Chondrocyte (in vitro differentiated cells): ENCODE data around the gene ST13. TPM values are rescaled to one million over a fixed set of nuclear protein-coding genes. Genes with fewer than 3 reads are reported as not detected.
"Not testable (repeated sequence)": the region's sequence is repeated elsewhere in the genome, so short reads cannot be mapped to it uniquely, and the experiment has no call there.

Source experiments
- DNase-seq: peaks from one replicate; pipeline ENCODE4 v3.0.0; 2021; ENCODE audit warnings: mixed read lengths, low spot score
- H3K27ac Mint-ChIP-seq: one replicate; pipeline ENCODE4 v1.8.0; 2021; ENCODE audit warnings: mild to moderate bottlenecking, moderate library complexity, mixed read lengths; ENCODE audit not compliant: unreplicated experiment
- H3K27me3 Mint-ChIP-seq: 2 replicates; pipeline ENCODE4 v1.8.0; 2021; ENCODE audit warnings: low read depth, mixed read lengths
- H3K36me3 Mint-ChIP-seq: 2 replicates; pipeline ENCODE4 v1.8.0; 2021; ENCODE audit warnings: low read depth, mixed read lengths
- H3K4me1 Mint-ChIP-seq: 2 replicates; pipeline ENCODE4 v1.8.0; 2021; ENCODE audit warnings: low read depth, mild to moderate bottlenecking, mixed read lengths
- H3K4me3 Mint-ChIP-seq: one replicate; pipeline ENCODE4 v1.8.0; 2021; ENCODE audit warnings: mild to moderate bottlenecking, moderate library complexity, mixed read lengths; ENCODE audit not compliant: unreplicated experiment
- H3K9me3 Mint-ChIP-seq: 2 replicates; pipeline ENCODE4 v1.8.0; 2021; ENCODE audit warnings: low read depth, mixed read lengths
- total RNA-seq: library from RNA; stranded (reverse); gene quantifications from 3 replicates; pipeline ENCODE4 v1.2.1, GENCODE V29; 2021
- TF ChIP-seq, protein P1 (sequence below): fragments of 200-600 bp; sonication (generic); IDR thresholded peaks from 2 replicates; pipeline ENCODE4 v1.5.0; 2021; ENCODE audit warnings: antibody characterized with exemption, mild to moderate bottlenecking, moderate library complexity

ST13 gene
- total RNA-seq, 1 donor from 2014 or later: 207 TPM

- TF ChIP-seq, protein P1, sequence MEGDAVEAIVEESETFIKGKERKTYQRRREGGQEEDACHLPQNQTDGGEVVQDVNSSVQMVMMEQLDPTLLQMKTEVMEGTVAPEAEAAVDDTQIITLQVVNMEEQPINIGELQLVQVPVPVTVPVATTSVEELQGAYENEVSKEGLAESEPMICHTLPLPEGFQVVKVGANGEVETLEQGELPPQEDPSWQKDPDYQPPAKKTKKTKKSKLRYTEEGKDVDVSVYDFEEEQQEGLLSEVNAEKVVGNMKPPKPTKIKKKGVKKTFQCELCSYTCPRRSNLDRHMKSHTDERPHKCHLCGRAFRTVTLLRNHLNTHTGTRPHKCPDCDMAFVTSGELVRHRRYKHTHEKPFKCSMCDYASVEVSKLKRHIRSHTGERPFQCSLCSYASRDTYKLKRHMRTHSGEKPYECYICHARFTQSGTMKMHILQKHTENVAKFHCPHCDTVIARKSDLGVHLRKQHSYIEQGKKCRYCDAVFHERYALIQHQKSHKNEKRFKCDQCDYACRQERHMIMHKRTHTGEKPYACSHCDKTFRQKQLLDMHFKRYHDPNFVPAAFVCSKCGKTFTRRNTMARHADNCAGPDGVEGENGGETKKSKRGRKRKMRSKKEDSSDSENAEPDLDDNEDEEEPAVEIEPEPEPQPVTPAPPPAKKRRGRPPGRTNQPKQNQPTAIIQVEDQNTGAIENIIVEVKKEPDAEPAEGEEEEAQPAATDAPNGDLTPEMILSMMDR: no peak
- no peaks in the 10 kb centered on the region for H3K27me3 Mint-ChIP-seq
Measured at GRCh38 chr22:40844951-40845350, 11.5 kb downstream of the ST13 start.

DNA sequence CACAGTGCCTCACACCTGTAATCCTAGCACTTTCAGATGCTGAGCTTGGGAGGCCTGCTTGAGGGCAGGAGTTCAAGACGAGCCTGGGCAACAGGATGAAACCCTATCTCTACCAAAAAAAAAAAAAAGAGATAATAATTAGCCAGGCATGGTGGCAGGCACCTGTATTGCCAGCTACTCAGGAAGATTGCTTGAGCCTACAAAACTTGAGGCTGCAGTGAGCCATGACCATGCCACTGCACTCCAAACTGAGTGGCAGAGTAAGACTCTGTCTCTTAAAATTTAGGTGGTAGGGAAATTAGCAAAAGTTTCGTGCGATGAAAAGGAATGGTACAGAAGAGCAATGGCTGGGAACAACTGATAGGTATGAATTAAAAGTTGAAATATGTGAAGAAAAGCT is 18.0 kb downstream of the ST13 start:
- peaks cover 3% of the 10 kb centered on the region for H3K4me1 Mint-ChIP-seq
- DNase-seq: no peak
- H3K9me3 Mint-ChIP-seq: no peaks in the 10 kb centered on the region
- H3K27ac Mint-ChIP-seq: no peak overlapping the region
- H3K27me3 Mint-ChIP-seq: no peaks in the 10 kb centered on the region
- TF ChIP-seq, protein P1: no peak
- H3K4me3 Mint-ChIP-seq: no peak overlapping the region
- H3K36me3 Mint-ChIP-seq: peaks cover 28% of the 10 kb centered on the region

More at GRCh38 chr22:40844951-40845350, 11.5 kb downstream of the ST13 start:
- no peak overlapping the region for H3K4me3 Mint-ChIP-seq
- H3K36me3 Mint-ChIP-seq: peaks cover 29% of the 10 kb centered on the region
- H3K4me1 Mint-ChIP-seq: peaks cover 3% of the 10 kb centered on the region
- H3K9me3 Mint-ChIP-seq: no peaks in the 10 kb centered on the region
- DNase-seq: no peak
- no peak overlapping the region for H3K27ac Mint-ChIP-seq

DNA sequence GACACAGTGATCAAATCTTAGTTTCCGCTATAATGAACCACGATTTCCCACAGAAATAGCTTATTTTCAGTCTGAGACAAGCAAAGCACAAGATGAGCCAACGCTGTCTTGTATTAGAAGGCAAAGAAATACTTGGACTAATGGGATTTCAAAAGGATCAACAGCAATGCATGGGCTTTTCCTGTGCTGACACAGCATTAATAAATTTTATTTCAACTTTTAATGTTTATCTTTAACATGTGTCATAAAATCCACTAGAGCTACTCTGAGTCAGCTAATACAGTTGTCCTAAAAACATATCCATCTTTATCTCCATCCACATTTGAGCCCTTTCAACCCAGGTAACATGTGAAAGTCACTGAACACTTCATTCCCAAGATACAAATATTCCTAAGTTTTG is 21.8 kb downstream of the ST13 start:
- H3K36me3 Mint-ChIP-seq: peaks cover 32% of the 10 kb centered on the region
- no peak overlapping the region for H3K27ac Mint-ChIP-seq
- no peak overlapping the region for H3K4me3 Mint-ChIP-seq
- no peaks in the 10 kb centered on the region for H3K27me3 Mint-ChIP-seq
- no peaks in the 10 kb centered on the region for H3K9me3 Mint-ChIP-seq
- TF ChIP-seq, protein P1: no peak
- no peaks in the 10 kb centered on the region for H3K4me1 Mint-ChIP-seq
- no peak for DNase-seq

DNA sequence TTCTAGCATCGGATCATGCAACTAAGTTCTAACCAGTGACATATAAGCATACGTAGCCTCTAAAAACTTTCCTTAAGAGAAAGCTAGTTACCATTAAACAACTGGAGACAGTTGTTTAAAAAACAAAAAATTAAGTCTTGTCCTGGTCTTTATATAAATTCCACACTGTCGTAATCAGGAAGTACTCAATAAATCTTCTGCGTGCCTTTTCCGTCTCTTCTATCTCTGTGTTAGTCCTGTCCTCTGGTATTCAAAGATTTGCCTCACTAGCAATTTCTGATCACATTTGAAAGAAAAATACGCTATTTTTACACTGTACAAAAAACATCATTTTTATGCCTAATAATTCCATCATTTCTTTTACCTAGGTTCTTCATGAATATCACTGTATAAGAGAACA is 27.3 kb downstream of the ST13 start:
- Mint-ChIP-seq H3K36me3 (peaks cover 32% of the 10 kb centered on the region), H3K9me3 (no peaks in the 10 kb centered on the region)

DNA sequence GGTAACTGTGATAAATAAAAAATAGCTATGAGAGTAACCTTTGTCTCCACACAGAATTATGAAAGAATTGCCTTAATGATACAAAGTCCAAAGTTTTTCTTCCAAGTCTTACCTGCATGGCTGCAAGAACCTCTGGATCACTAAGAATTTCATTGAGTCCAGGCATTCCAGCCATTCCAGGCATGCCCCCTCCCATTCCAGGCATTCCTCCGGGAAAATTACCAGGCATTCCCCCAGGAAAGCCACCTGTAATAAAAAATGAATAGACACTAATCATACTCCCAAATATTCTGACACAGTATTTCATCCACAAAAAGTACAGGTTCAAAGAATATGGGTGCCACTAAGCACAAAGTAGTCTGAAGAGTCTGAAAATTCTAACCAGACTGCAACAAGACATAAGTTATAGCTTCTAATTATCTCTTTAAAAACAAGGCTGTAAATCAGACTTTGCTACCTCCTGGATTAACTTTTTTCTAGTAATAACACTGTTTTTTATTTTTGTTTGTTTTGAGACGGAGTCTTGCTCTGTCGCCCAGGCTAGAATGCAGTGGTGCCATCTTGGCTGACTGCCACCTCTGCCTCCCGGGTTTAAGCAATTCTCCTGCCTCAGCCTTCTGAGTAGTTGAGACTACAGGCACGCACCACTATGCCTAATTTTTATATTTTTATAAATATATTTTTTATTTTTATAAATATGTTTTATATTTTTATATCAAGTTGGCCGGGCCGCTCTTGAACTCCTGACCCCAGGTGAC is 29.3 kb downstream of the ST13 start:
- Mint-ChIP-seq H3K9me3 (no peaks in the 10 kb centered on the region), H3K27me3 (no peaks in the 10 kb centered on the region), H3K4me1 (peaks cover 2% of the 10 kb centered on the region)

More for the DNA sequence above, 27.3 kb downstream of the ST13 start:
- no peaks in the 10 kb centered on the region for H3K27me3 Mint-ChIP-seq
- no peak for DNase-seq
- H3K4me1 Mint-ChIP-seq: peaks cover 2% of the 10 kb centered on the region
- no peak overlapping the region for H3K4me3 Mint-ChIP-seq
- TF ChIP-seq, protein P1: no peak
- no peak overlapping the region for H3K27ac Mint-ChIP-seq

GRCh38 chr22:40826292-40826691 is 30.1 kb downstream of the ST13 start:
- H3K27ac Mint-ChIP-seq, H3K4me3 Mint-ChIP-seq, H3K4me1 Mint-ChIP-seq, H3K27me3 Mint-ChIP-seq, DNase-seq, H3K9me3 Mint-ChIP-seq: not testable (repeated sequence)
- H3K36me3 Mint-ChIP-seq: peaks cover 28% of the 10 kb centered on the region

More for the DNA sequence above, 29.3 kb downstream of the ST13 start:
- peaks cover 29% of the 10 kb centered on the region for H3K36me3 Mint-ChIP-seq
- TF ChIP-seq, protein P1: no peak
- no peak overlapping the region for H3K4me3 Mint-ChIP-seq
- no peak overlapping the region for H3K27ac Mint-ChIP-seq
- no peak for DNase-seq
